Activated naive CD8-positive, alpha-beta T cell treated with anti-CD3 and anti-CD28 coated beads, Interleukin-2, amount 50 U/mL, for 16 hours (primary cell): ENCODE data around the gene PREX1.
"Not testable (repeated sequence)": the region's sequence is repeated elsewhere in the genome, so short reads cannot be mapped to it uniquely, and the experiment has no call there.

ENCODE experiments used
- DNase-seq: peaks from one replicate; pipeline ENCODE4 v3.0.0-alpha.2; 2020; ENCODE audit warnings: low read depth, low spot score

PREX1 gene

GRCh38 chr20:48827855-48828733 lies at the start of gene PREX1:
Gene PREX1 (minus strand): TSS chr20:48827999. CDS start chr20:48827860, 139 bp downstream.
- peak; percentile 63 for DNase-seq

GRCh38 chr20:48877304-48877703 lies 49.5 kb upstream of the PREX1 start:
- DNase-seq: no peak

- no peak for DNase-seq
These were observed 48.1 kb upstream of the PREX1 start for GRCh38 chr20:48875914-48876240.

- no peak for DNase-seq
These were observed 47.6 kb upstream of the PREX1 start for GRCh38 chr20:48875233-48875913.

GRCh38 chr20:48869442-48869841 lies 41.6 kb upstream of the PREX1 start:
- not testable (repeated sequence) for DNase-seq

- DNase-seq: no peak
These were observed 39.1 kb upstream of the PREX1 start for GRCh38 chr20:48866936-48867335.

- DNase-seq: no peak
These were observed 37.0 kb upstream of the PREX1 start for GRCh38 chr20:48864738-48865318.

- no peak for DNase-seq
These were observed 36.5 kb upstream of the PREX1 start for GRCh38 chr20:48864254-48864653.

- DNase-seq: no peak
These were observed 34.5 kb upstream of the PREX1 start for GRCh38 chr20:48862279-48862678.

- no peak for DNase-seq
These were observed 33.6 kb upstream of the PREX1 start for GRCh38 chr20:48861444-48861843.

GRCh38 chr20:48858075-48858790 lies 30.4 kb upstream of the PREX1 start:
- DNase-seq: no peak

- no peak for DNase-seq
These were observed 28.3 kb upstream of the PREX1 start for GRCh38 chr20:48856130-48856529.

GRCh38 chr20:48855046-48855445 lies 27.2 kb upstream of the PREX1 start:
- DNase-seq: no peak

GRCh38 chr20:48852609-48853008 lies 24.8 kb upstream of the PREX1 start:
- no peak for DNase-seq

- DNase-seq: no peak
These were observed 23.8 kb upstream of the PREX1 start for GRCh38 chr20:48851579-48851978.

- DNase-seq: no peak
These were observed 23.1 kb upstream of the PREX1 start for GRCh38 chr20:48850977-48851299.

GRCh38 chr20:48850257-48850976 lies 22.6 kb upstream of the PREX1 start:
- DNase-seq: no peak

- no peak for DNase-seq
These were observed 22.0 kb upstream of the PREX1 start for GRCh38 chr20:48849779-48850178.

GRCh38 chr20:48849299-48849698 lies 21.5 kb upstream of the PREX1 start:
- no peak for DNase-seq

- DNase-seq: no peak
These were observed 19.9 kb upstream of the PREX1 start for GRCh38 chr20:48847498-48848205.
